Hematopoietic multipotent progenitor cell treated with erythropoietin and hydrocortisone succinate and interleukin-3 and kit ligand, for 8 days (in vitro differentiated cells): Measurements from ENCODE around the gene SNRK.

Experiments used
- DNase-seq: peaks from one replicate; pipeline ENCODE4 v3.0.0-alpha.2; 2015

The SNRK gene

DNA sequence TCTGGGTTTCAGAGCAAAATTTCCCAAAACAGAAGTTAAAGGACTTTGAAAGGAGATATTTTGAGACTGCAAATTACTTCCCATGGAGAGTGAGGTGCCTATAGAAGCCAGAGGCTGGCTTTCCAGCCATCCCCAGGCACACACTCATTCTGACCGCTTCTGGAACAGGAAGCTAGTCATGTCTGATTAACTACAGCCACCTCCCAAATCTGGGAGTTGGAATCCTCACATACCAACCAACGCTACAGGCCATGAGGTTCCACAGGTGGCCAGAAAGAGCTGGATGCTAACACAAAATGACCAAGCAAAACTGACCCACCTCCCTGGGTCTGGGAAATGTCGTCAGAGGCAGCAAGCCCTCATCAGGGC, 87.2 kb downstream of the SNRK start:
- no peak for DNase-seq

DNA sequence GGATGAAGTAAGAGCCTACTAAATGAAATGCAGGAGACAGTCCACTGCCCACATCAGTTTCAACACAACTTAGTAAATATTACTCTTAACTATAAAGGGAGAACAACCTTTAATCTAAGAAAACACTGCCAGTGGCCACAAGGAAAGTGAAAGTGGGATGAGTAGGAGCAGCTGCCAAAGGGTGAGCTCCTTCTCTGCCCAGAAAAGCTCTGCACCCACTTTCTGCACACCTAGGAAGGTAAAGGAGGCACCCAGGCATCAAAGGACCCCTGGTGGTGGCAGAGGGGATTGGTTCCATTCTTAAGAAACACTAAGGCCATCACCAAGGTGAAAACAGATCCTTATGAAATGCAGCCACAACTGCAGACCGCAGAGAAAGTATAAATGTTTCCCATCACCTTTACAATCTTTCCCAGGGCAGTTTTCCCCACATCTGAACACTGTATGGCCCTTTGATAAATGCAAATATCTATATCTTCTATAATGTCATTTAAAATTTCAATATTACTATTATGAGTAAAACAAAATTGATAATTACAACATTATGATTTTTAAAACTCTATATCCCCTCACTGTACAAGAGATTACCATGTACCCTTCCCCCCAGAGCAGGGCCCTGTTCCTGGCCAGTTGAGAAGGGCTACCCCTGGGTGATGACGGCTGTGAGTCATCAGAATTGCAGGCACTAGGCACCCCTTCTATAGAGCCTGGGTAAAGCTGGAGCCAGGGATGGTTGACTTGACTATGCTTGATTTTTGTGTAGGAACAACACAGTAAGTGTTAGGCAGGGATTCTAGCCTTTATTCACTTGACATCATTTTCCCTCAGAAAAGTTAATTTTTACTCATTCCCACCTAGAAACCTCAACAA, 92.0 kb downstream of the SNRK start:
- DNase-seq: peak; percentile 46

DNA sequence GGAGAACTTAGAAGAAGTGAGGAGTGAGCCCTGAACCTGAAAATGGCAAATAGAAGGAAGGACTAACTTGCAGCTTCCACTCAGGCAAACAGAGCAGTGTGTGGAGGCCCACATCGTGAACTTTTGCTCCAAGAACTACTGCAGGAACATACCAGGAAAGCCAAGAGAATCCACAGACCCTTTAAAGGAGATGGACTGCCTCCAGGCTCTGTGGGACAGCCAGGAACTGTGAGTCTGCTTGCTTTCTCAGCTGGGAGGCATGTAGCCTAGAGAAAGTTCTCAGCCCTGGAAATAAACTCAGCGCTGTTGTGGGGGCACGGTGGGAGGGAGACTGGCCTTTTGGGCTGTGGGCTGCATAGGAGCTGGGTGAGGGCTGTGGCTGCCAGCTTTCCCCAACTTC, 93.0 kb downstream of the SNRK start:
- no peak for DNase-seq

DNA sequence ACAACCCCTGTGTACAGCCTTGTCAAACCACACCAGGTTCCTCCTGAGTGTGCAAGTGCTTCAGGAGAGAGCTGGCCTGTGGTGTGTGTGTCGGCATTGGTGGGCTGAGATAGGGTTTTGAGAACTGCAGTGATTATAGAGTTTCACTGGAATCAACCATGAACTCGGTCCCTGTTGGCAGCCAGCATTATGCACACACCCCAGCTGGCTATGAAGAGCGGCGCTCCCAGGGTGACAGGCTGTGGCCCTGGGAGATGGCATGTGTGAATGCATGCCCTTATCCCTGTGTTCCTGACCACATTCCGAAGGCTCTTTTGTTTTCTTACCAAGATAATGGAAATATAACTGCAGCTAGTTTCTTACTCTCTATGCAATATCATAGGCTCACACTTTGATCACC, 101.8 kb downstream of the SNRK start:
- DNase-seq: no peak

DNA sequence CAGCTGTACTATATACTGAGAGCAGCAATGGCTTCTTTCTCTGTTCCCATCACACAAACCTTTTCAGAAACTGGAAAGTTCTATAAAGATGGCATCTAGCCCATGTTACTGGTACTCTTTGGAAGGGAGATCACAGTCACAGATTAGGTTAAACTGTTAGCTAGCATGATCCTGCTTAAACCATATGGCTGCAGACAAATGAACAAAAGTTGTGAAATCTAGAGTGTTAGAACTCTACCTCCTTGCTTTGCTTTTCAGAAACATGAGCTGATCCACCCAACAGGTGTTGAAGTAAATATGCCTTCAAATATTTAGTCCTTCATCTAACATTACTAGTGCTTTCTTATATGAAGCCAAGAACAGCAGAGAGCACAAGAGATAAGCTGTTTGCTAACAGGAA, 102.6 kb downstream of the SNRK start:
- DNase-seq: peak; percentile 12

DNA sequence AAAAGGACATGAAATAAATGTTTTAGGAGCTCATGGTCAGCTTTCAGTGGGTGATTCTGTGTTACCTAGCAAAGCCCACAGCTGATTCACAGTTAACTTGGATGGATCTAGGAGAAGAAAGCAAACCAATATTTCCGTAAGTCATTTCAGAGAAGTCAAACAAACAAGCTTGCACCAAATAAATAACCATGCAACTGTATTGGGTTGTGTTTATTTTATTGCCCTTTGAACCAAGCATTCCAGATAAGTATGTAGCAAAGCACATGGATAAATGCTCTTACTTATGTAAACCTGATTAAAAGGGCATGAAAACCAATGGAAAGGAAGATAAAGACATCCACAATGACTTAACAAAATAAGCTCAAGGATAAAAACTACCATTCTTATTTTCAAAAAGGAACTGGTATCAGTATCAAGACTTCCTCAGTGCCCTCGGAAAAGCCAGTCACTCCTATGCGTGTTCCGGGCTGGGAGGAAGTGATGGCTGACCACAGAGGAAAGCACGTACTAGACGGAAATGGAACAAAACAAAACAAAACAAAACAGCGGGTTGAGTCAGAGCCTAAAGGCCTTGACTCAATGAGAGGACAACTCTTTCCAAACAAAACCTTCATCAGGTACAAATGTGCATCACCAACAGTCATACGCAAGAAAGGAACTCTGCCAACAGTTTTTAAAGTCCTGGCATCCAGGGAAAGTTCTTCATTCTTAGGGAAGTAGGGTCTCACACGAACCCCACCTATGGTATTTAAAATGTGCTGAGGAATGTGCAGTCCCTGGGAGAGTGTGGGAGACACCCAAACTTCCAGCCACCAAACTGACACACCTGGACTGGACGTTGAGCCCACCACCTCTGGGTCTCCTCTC, 103.3 kb downstream of the SNRK start:
- peak; percentile 75 for DNase-seq

DNA sequence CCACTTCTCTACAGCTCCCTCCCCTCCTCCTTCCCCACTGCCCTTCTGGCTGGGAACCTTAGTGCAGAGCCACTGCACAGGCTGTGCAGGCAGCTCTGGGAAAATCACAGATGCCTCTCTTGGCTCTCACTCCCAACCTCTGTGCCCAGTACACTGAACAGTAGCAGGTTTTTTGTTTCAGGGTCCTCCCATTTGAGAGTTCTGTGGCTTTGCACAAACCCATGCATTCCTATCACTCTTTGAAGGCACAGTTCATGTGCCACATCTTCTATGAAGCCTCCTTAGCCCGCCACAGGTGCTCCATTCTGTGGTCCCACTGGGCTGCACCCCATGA, 103.9 kb downstream of the SNRK start:
- no peak for DNase-seq

DNA sequence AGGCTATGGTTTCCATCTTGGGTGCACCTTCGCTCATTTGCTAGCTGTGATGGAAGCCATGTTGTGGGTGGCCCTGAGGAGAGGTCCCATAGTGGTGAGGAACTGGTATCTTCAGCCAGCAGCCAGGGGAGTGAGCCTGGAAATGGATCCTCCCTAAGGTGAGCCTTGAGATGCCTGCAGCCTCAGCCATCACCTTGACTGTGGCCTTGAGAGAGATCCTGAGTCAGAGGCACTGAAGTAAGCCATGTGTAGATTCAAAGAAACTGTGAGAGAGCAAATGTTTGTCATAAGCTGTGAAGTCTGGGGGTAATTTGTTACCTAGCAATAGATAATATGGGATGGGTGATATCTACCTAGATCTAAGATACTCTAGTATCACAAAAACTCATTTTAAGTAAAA, 105.3 kb downstream of the SNRK start:
- DNase-seq: no peak

DNA sequence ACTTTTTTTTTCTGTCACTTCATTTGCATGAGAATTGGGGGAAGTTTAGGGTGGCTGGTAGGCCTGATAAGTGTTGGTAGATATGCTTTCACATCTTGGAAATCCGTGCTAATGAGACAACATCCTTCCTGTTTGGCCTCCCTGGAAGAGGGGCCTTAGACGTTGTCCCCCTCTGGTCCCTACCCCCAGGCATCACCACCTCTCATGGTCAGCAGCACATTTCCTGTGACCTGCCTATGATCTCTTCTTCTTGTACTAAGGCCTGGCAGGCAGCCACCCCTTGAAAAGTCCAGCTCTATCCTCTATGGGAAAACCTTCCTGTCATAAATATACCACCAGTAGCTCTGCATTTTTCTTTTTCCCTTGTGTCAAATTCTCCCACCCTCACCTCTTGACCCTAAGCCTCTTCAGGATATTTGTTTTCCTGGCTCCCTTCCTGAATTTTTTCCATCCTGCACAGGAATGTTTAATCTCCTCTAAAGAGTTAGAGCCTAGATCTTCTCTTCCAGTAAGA, 107.8 kb downstream of the SNRK start:
- no peak for DNase-seq

DNA sequence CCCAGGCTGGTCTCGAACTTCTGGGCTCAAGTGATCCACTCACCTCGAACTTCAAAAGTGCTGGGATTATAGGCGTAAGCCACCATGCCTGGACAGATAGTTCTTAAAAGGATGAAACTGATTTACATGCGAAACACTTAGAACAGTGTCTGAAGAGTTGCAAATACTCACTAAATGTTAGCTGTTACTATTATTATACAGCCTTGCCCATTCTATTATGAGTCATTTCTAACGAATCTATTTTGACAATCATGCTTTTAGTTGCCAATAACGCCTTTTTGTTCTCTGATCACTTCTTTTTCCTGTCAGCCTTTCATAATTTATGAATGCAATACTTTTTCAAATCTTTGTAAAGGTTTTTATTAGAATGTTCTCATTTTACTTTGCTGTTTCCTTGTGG, 112.7 kb downstream of the SNRK start:
- no peak for DNase-seq

DNA sequence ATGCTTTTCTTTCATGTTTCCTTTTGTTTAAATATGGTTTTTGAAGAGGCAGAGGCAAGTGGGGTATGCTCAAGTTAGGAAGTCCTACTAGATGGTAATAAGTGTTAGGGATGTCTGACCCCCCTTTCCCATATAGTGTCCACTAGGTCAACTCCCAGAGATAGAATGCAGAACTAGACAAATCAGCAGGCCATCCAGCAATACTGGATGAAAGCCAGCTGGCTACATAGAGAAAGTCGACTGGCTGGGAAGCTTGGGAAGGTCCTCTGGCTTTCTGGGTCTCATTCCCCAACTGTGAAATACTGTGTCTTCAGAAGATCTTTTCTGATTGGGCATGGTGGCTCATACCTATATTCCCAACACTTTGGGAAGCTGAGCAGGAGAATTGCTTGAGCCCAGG, 113.8 kb downstream of the SNRK start:
- no peak for DNase-seq
